Fibroblast of lung (primary cell): ENCODE results near the gene PHKG2.

Experiments used
- EZH2 ChIP-seq: IDR thresholded peaks from 2 replicates; pipeline ENCODE4 v1.5.1; 2012; ENCODE audit warnings: low read length, control low read depth, mild to moderate bottlenecking; ENCODE audit errors: missing control alignments
- TF ChIP-seq, protein P1 (sequence below), 2 donors: IDR thresholded peaks in 1 of 2; conservative IDR thresholded peaks in 1 of 2; 1 replicate in 1 of 2; 2 replicates in 1 of 2; pipeline ENCODE4 v1.5.1; 2011 to 2012; ENCODE audit warnings: low read length in 2 of 2, control low read depth in 1 of 2, inconsistent platforms in 1 of 2, low read depth in 1 of 2, mild to moderate bottlenecking in 1 of 2

DNA sequence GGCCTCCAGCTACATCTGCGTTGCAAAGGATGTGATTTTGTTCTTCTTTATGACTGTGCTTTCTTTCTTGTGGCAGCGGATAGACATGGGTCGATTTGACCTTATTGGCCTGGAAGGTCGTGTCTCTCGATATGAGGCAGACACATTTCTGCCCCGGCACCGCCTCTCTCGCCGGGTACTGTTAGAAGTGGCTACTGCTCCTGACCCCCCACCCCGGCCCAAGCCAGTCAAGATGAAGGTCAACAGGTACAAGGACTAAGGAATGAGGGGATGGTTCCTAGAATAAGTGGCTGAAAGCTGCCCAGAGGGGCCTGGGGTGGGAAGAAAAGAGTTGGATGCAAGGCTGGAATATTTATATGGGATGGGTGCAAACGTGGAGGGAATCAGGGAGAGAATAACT, 28.1 kb upstream of the PHKG2 start:
- TF ChIP-seq, protein P1, sequence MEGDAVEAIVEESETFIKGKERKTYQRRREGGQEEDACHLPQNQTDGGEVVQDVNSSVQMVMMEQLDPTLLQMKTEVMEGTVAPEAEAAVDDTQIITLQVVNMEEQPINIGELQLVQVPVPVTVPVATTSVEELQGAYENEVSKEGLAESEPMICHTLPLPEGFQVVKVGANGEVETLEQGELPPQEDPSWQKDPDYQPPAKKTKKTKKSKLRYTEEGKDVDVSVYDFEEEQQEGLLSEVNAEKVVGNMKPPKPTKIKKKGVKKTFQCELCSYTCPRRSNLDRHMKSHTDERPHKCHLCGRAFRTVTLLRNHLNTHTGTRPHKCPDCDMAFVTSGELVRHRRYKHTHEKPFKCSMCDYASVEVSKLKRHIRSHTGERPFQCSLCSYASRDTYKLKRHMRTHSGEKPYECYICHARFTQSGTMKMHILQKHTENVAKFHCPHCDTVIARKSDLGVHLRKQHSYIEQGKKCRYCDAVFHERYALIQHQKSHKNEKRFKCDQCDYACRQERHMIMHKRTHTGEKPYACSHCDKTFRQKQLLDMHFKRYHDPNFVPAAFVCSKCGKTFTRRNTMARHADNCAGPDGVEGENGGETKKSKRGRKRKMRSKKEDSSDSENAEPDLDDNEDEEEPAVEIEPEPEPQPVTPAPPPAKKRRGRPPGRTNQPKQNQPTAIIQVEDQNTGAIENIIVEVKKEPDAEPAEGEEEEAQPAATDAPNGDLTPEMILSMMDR (conservative IDR thresholded peaks at IDR 0.05 in 1 of 2, IDR thresholded peaks at IDR 0.05 in 1 of 2; ENCODE audit: low read depth in 1 of 2, low read length in 2 of 2) = no peak
- TF ChIP-seq EZH2 = no peak
